ENCODE data around the gene GRIN2D. TPM values are rescaled to one million over a fixed set of nuclear protein-coding genes. Genes with fewer than 3 reads are reported as not detected.

The GRIN2D gene
- total and polyA plus RNA-seq, 2 of the 8 experiments (the other 6 are each of a cell fraction or from before 2014, with no cell fraction given), result 2.2 to 12.4 TPM

DNA sequence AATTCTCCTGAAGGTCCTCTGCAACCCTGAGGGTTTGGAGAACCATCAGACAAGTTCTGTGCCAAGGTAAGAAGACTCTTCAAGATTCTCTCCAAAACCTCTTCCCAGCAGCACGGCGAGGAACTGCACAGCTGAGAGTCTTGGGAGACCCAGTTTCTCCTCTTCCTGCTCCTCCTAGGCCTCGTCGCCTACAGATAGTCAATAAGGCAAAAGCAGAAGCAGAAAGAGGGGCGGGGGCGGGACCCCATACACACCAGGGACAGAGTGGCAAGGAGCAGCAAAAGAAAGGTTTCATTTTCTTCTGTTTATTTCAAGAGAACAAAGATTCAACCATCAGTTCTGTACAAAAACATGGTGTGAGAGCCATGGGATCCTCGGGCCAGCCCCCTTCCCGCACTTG, 11.2 kb upstream of the GRIN2D start:
- H3K36me3 ChIP-seq (ENCODE audit: control insufficient read depth in 2 of 4, insufficient read depth in 4 of 4, low read length in 3 of 4), result peaks cover 9 to 47% (median 34%) of the 10 kb centered on the region in 4 experiments; a peak in 7 of 8 replicates
- TF ChIP-seq ATF2 (IDR thresholded peaks at IDR 0.05; ENCODE audit: low read length) (no peak), SP2 (IDR thresholded peaks at IDR 0.05; ENCODE audit: low read length) (no peak), KDM5A (IDR thresholded peaks at IDR 0.05; ENCODE audit: low read length) (no peak), MAX (IDR thresholded peaks at IDR 0.05) (no peak), EP300 (IDR thresholded peaks at IDR 0.05; ENCODE audit: borderline replicate concordance in 1 of 2, low read depth in 2 of 2, low read length in 2 of 2) (no peak), CBX8 (IDR thresholded peaks at IDR 0.05; ENCODE audit: borderline replicate concordance, low read depth, low read length) (no peak), ASH2L (IDR thresholded peaks at IDR 0.05; ENCODE audit: low read length) (no peak), HDAC6 (IDR thresholded peaks at IDR 0.05; ENCODE audit: low read depth, low read length) (no peak), SIRT6 (IDR thresholded peaks at IDR 0.05; ENCODE audit: low read length) (no peak), SIN3A (conservative IDR thresholded peaks at IDR 0.05 in 1 of 2, IDR thresholded peaks at IDR 0.05 in 1 of 2; ENCODE audit: low read depth in 1 of 2, low read length in 2 of 2) (no peak)
- TF ChIP-seq, protein P1, sequence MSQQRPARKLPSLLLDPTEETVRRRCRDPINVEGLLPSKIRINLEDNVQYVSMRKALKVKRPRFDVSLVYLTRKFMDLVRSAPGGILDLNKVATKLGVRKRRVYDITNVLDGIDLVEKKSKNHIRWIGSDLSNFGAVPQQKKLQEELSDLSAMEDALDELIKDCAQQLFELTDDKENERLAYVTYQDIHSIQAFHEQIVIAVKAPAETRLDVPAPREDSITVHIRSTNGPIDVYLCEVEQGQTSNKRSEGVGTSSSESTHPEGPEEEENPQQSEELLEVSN (IDR thresholded peaks at IDR 0.05), result no peak

More for the DNA sequence above, 11.2 kb upstream of the GRIN2D start:
- Histone ChIP-seq H4K20me1 (replicated peaks in 1 of 2; ENCODE audit: control insufficient read depth in 1 of 2, insufficient read depth in 2 of 2, low read length in 2 of 2) (peaks cover 0 to 8% of the 10 kb centered on the region in 2 experiments), H4K91ac (replicated peaks; ENCODE audit: insufficient read length, low read length) (no peak overlapping the region), H4K8ac (ENCODE audit: extremely low read depth, insufficient read depth, low read length) (no peak overlapping the region), H3K4me2 (ENCODE audit: insufficient read depth in 1 of 2, low read depth in 2 of 2, low read length in 2 of 2) (no peak overlapping the region), H3K4ac (replicated peaks; ENCODE audit: insufficient read length, low read depth, low read length) (no peak overlapping the region), H3K14ac (ENCODE audit: insufficient read length) (no peak overlapping the region), H3K79me1 (ENCODE audit: low read depth, low read length) (no peaks in the 10 kb centered on the region), H2AFZ (ENCODE audit: low read length) (no peak overlapping the region), H2BK20ac (ENCODE audit: low read length) (no peak overlapping the region), H3K9me3 (ENCODE audit: insufficient read depth in 2 of 2, low read depth in 1 of 2, low read length in 1 of 2) (no peaks in the 10 kb centered on the region), H3K79me2 (ENCODE audit: control insufficient read depth in 1 of 2, insufficient read depth in 2 of 2, low read length in 2 of 2) (no peaks in the 10 kb centered on the region), H3K9ac (replicated peaks in 1 of 4; ENCODE audit: extremely low read depth in 1 of 4, low read depth in 3 of 4, low read length in 3 of 4) (no peak overlapping the region), H2AK5ac (ENCODE audit: low read depth, low read length) (no peak overlapping the region), H3K18ac (ENCODE audit: extremely low read depth, low read length) (no peak overlapping the region), H4K5ac (ENCODE audit: insufficient read length, low read depth, low read length) (no peak overlapping the region), H3K23me2 (ENCODE audit: low read depth, low read length) (no peaks in the 10 kb centered on the region), H3K23ac (ENCODE audit: insufficient read length) (no peak overlapping the region), H2BK120ac (replicated peaks; ENCODE audit: low read depth, low read length) (no peak overlapping the region), H3K27ac (ENCODE audit: low read depth, low read length) (no peak overlapping the region), H2BK15ac (ENCODE audit: low read length) (no peak overlapping the region), H3K56ac (replicated peaks; ENCODE audit: insufficient read length, low read depth, low read length) (no peak overlapping the region), H2BK12ac (ENCODE audit: low read depth, low read length) (no peak overlapping the region), H3K4me1 (replicated peaks in 1 of 4; ENCODE audit: control insufficient read depth in 3 of 4, insufficient read depth in 4 of 4, low read length in 3 of 4) (no peaks in the 10 kb centered on the region), H3K4me3 (ENCODE audit: extremely low read depth in 1 of 4, insufficient read depth in 2 of 4, low read depth in 3 of 4, low read length in 4 of 4) (no peak overlapping the region), H2BK5ac (ENCODE audit: low read depth, low read length) (no peak overlapping the region), H3K27me3 (replicated peaks in 1 of 4; ENCODE audit: control insufficient read depth in 3 of 4, extremely low read depth in 1 of 4, insufficient read depth in 3 of 4, low read length in 3 of 4) (no peaks in the 10 kb centered on the region)
- ChIA-PET CTCF (ENCODE audit: partially characterized antibody) (interaction anchor here (1.1 to 2.1 kb wide), 4 partner anchors 9 to 31 kb away, joined by 3 to 7 read pairs (median 6); partner anchors contain the start of genes GRIN2D and KDELR1), POLR2A (ENCODE audit: partially characterized antibody) (interaction anchor here (1.0 to 1.8 kb wide), 3 partner anchors 19 to 43 kb away, joined by 3 to 9 read pairs (median 5); partner anchors contain the start of genes SYNGR4 and TMEM143)
- no peak for FAIRE-seq
- 95% methylated on average over 7 of the region's 8 CpGs; no CpG with 5 or more reads in 1 of the 2 experiments for WGBS, 2 experiments (ENCODE audit: extremely low coverage in 1 of 2, insufficient coverage in 1 of 2, insufficient read length in 1 of 2, insufficient replicate concordance in 2 of 2, low coverage in 1 of 2, low lambda C conversion rate in 2 of 2, missing lambda C conversion rate in 1 of 2)
- no peak for DNase-seq (ENCODE audit: low read depth in 1 of 2, low spot score in 2 of 2)

Measured in H1 (cell line).